Lung (tissue), 12 donors: ENCODE data around the gene LYZL1. TPM values are rescaled to one million over a fixed set of nuclear protein-coding genes. Genes with fewer than 3 reads are reported as not detected.

Source experiments
- ATAC-seq: fragments of 200-7000 bp; cut with Tn5 transposase; one replicate; pipeline ENCODE4 v1.9.1; 2020; ENCODE audit warnings: moderate number of reproducible peaks; ENCODE audit not compliant: insufficient read depth, low FRiP score
- DNase-seq, 3 donors: peaks; one replicate each; pipeline ENCODE4 v3.0.0-alpha.2; 2013 to 2017
- H3K27ac ChIP-seq, 2 donors: one replicate each; pipeline ENCODE4 v1.5.1; 2013; ENCODE audit warnings: mild to moderate bottlenecking in 2 of 2, moderate library complexity in 2 of 2, control low read depth in 1 of 2, inconsistent platforms in 1 of 2, low read depth in 1 of 2, low read length in 1 of 2
- H3K27me3 ChIP-seq, 3 donors: one replicate each; pipeline ENCODE4 v1.5.1; 2013; ENCODE audit warnings: low read length in 2 of 3; ENCODE audit not compliant: control insufficient read depth in 3 of 3, insufficient read depth in 3 of 3
- H3K36me3 ChIP-seq, 4 donors: one replicate each; pipeline ENCODE4 v1.5.1; 2013; ENCODE audit warnings: low read length in 4 of 4, mild to moderate bottlenecking in 1 of 4, moderate library complexity in 1 of 4; ENCODE audit not compliant: control insufficient read depth in 4 of 4, insufficient read depth in 4 of 4
- H3K4me1 ChIP-seq, 5 donors: one replicate each; pipeline ENCODE4 v1.5.1; 2013; ENCODE audit warnings: low read length in 5 of 5, mild to moderate bottlenecking in 2 of 5, moderate library complexity in 1 of 5; ENCODE audit not compliant: control insufficient read depth in 5 of 5, insufficient read depth in 5 of 5
- H3K4me3 ChIP-seq: one replicate; pipeline ENCODE4 v1.5.1; 2013; ENCODE audit warnings: mild to moderate bottlenecking, control low read depth, moderate library complexity
- H3K9ac ChIP-seq, 2 donors: one replicate each; pipeline ENCODE4 v1.5.1; 2013; ENCODE audit warnings: low read length in 2 of 2, control low read depth in 1 of 2; ENCODE audit not compliant: insufficient read depth in 1 of 2
- H3K9me3 ChIP-seq, 4 donors: one replicate each; pipeline ENCODE4 v1.5.1; 2013; ENCODE audit warnings: low read length in 3 of 4, mild to moderate bottlenecking in 1 of 4, moderate library complexity in 1 of 4; ENCODE audit not compliant: control insufficient read depth in 4 of 4, insufficient read depth in 3 of 4
- WGBS, 2 donors: extraction: QIAGEN DNeasy Blood & Tissue Kit; methylation state at CpG; one replicate each; pipeline ENCODE4 v1.1.7; 2013; 5-methylcytosine and 5-hydroxymethylcytosine counted together
- polyA plus RNA-seq, 2 donors: library from polyadenylated mRNA; stranded (reverse); fragments of 200-250 nt; gene quantifications; one replicate each; pipeline ENCODE4 v1.2.1, GENCODE V29; 2013
- total RNA-seq, 2 donors: library from RNA; depleted of rRNA in 1 of 2; stranded (reverse); fragments of >200 nt in 1 of 2; gene quantifications; one replicate each; pipeline ENCODE4 v1.2.1, GENCODE V29; 2014 to 2021
- TF ChIP-seq, protein P1 (sequence below): IDR thresholded peaks from 2 replicates; pipeline ENCODE4 v1.5.1; 2012; ENCODE audit warnings: mild to moderate bottlenecking; ENCODE audit errors: control extremely low read depth, extremely low read depth
- donor health status: control.
- donor health status: control.
- donor health status: Bipolar disorder and iron deficiency.
- donor health status: healthy.
- donor health status: DM: yes; HTN: yes; CAD: no.

Gene LYZL1
- total and polyA plus RNA-seq, 4 donors = not detected

- Histone ChIP-seq H3K9me3 (no peaks in the 10 kb centered on the region), H3K4me1 (peaks cover 0 to 1% (median 0%) of the 10 kb centered on the region in 5 donors), H3K4me3 (no peak overlapping the region), H3K27me3 (no peaks in the 10 kb centered on the region), H3K9ac (no peak overlapping the region), H3K27ac (no peak overlapping the region), H3K36me3 (no peaks in the 10 kb centered on the region)
- TF ChIP-seq, protein P1, sequence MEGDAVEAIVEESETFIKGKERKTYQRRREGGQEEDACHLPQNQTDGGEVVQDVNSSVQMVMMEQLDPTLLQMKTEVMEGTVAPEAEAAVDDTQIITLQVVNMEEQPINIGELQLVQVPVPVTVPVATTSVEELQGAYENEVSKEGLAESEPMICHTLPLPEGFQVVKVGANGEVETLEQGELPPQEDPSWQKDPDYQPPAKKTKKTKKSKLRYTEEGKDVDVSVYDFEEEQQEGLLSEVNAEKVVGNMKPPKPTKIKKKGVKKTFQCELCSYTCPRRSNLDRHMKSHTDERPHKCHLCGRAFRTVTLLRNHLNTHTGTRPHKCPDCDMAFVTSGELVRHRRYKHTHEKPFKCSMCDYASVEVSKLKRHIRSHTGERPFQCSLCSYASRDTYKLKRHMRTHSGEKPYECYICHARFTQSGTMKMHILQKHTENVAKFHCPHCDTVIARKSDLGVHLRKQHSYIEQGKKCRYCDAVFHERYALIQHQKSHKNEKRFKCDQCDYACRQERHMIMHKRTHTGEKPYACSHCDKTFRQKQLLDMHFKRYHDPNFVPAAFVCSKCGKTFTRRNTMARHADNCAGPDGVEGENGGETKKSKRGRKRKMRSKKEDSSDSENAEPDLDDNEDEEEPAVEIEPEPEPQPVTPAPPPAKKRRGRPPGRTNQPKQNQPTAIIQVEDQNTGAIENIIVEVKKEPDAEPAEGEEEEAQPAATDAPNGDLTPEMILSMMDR = no peak
- no peak for ATAC-seq
- DNase-seq = no peak
- 60 to 69% methylated on average over 18 of the region's 18 CpGs for WGBS, 2 donors
Observed at GRCh38 chr10:29344073-29344820, 55.4 kb downstream of the LYZL1 start.

DNA sequence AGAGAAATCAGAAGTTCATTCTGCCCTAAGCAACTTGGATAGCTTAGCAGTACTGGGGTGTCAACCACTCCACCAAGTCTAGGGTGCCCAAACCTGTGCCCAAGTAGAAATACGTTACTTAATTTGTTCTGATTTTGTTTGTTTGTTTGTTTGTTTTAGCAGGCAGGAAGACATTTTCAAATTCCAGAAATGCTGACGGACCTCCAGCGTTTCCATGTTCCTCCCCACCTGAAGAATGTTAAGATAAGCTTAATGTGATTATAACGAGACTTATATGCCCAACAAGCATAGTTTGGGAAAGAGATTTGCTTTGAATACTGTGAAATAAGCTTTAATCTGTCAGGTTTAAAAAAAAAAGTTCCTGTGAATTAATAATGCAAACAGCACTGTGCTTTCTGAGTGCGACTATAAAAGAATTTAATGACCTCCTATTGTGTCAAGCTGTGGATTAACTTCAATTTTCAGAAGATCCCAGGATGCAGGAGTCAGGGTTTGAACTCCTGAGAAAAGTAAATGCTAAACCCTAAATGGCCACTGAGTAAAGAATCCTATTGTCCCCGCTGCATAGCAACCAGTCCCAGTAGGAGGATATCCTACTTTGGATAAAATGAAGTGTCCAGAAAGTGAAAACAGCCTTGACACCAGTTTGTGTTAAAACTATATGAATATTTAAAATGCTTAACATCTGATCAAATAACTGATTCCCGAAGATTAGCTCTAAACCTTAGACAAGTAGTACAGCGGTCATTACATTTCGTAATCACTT is 56.5 kb downstream of the LYZL1 start:
- Histone ChIP-seq H3K4me3 (no peak overlapping the region), H3K36me3 (no peaks in the 10 kb centered on the region), H3K4me1 (peaks cover 0 to 1% (median 0%) of the 10 kb centered on the region in 5 donors), H3K27me3 (no peaks in the 10 kb centered on the region), H3K9me3 (no peaks in the 10 kb centered on the region), H3K9ac (no peak overlapping the region), H3K27ac (no peak overlapping the region)
- ATAC-seq = no peak
- no peak for DNase-seq
- TF ChIP-seq, protein P1 = no peak
- WGBS, 2 donors = 84 to 89% methylated on average over 9 of the region's 9 CpGs

DNA sequence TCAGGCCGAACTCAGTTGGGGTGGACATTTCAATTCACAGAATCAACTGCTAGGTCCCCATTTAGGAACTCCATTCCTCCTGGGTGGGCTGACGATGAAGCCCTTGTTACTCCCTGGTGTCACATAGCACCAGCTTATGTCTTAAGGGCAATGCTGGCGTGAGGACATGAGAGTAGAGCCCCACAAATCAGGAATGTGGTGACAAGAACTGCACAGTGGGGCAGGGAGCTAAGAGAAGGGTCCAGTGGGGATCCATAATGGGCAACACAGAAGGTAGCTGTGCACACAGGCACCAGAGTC is 57.0 kb downstream of the LYZL1 start:
- Histone ChIP-seq H3K36me3 (no peaks in the 10 kb centered on the region), H3K4me3 (no peak overlapping the region), H3K9me3 (no peaks in the 10 kb centered on the region), H3K9ac (no peak overlapping the region), H3K27me3 (no peaks in the 10 kb centered on the region), H3K27ac (no peak overlapping the region), H3K4me1 (peaks cover 0 to 1% (median 0%) of the 10 kb centered on the region in 5 donors)
- ATAC-seq (no peak), DNase-seq (no peak)
- TF ChIP-seq, protein P1 = no peak
- WGBS, 2 donors = 87 to 90% methylated on average over 3 of the region's 3 CpGs
